ENCODE data around the gene CCZ1B. TPM values are rescaled to one million over a fixed set of nuclear protein-coding genes. Genes with fewer than 3 reads are reported as not detected.
"Not testable (repeated sequence)": the region's sequence is repeated elsewhere in the genome, so short reads cannot be mapped to it uniquely, and the experiment has no call there.

Gene CCZ1B
- total RNA-seq, 2 experiments from 2014 or later, result 73.5 to 84.5 TPM

- Histone ChIP-seq H3K36me3 (ENCODE audit: insufficient read depth, low read length) (no peaks in the 10 kb centered on the region), H3K27ac (ENCODE audit: low read depth in 1 of 2, low read length in 2 of 2) (no peak overlapping the region), H3K27me3 (ENCODE audit: control insufficient read depth in 1 of 2, insufficient read depth in 2 of 2, low read length in 2 of 2) (no peaks in the 10 kb centered on the region), H3K9me3 (ENCODE audit: control insufficient read depth in 1 of 2, insufficient read depth in 1 of 2, low read length in 2 of 2) (no peaks in the 10 kb centered on the region), H3K4me1 (ENCODE audit: insufficient read depth, low read length) (no peaks in the 10 kb centered on the region), H3K4me3 (ENCODE audit: low read length) (no peak overlapping the region)
- peaks cover 37% of the 10 kb centered on the region for H3K27me3 Mint-ChIP-seq
- DNase-seq (no peak), ATAC-seq (ENCODE audit: poor library complexity) (no peak)
- H3K4me3 Mint-ChIP-seq, result no peak overlapping the region
- no peaks in the 10 kb centered on the region for H3K36me3 Mint-ChIP-seq (ENCODE audit: low read depth)
- ChIA-PET POLR2A (no interaction called here), CTCF (no interaction called here)
- H3K9me3 Mint-ChIP-seq, result no peaks in the 10 kb centered on the region
- no peak overlapping the region for H3K27ac Mint-ChIP-seq
- H3K4me1 Mint-ChIP-seq (ENCODE audit: low read depth), result no peaks in the 10 kb centered on the region
- intact Hi-C loops (cut with DNase I, micrococcal nuclease), result loop anchor here in 1 of 2 experiments (5.0 kb wide), 1 partner anchor 106 kb away; no protein-coding TSS in a partner anchor
- no peak for TF ChIP-seq CTCF (IDR thresholded peaks at IDR 0.05)
Observed at GRCh38 chr7:6833636-6834035, 7.6 kb upstream of the CCZ1B start.

DNA sequence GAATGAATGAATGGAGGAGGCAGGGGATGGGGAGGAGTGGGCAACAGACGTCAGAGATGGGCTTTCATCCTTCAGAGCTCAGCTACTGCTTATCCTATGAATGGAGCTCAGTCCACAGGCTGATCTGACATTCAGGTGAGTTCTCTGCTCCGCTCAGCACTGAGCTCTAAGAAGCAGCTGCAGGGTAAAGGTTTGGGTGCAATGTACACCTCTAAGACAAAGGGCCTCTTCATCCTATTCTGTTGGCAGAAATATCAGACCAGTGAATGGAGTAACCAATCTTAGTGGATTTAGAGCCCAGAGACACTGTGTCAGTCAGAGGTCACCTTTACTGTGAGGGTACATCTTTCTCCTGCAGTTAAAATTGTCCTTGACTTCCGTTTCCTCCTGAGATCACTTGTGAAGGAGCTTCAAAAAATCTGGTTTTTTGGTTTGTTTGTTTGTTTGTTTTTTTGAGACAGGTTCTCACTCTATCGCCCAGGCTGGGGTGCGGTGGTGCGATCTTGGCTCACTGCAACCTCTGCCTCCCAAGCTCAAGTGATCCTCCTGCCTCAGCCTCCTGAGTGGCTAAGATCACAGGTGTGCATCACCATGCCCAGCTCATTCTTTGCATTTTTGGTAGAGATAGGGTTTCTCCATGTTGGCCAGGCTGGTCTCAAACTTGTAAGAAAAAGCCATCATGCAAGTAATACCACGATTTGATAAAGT lies 5.1 kb upstream of the CCZ1B start:
- no peaks in the 10 kb centered on the region for H3K9me3 Mint-ChIP-seq
- ChIA-PET CTCF (no interaction called here), POLR2A (interaction anchor here (0.6 kb wide), 1 partner anchor 729 kb away, joined by 3 read pairs; no protein-coding TSS in a partner anchor)
- Histone ChIP-seq H3K27ac (ENCODE audit: low read depth in 1 of 2, low read length in 2 of 2) (no peak overlapping the region), H3K4me1 (ENCODE audit: insufficient read depth, low read length) (peaks cover 4% of the 10 kb centered on the region), H3K36me3 (ENCODE audit: insufficient read depth, low read length) (no peaks in the 10 kb centered on the region), H3K9me3 (ENCODE audit: control insufficient read depth in 1 of 2, insufficient read depth in 1 of 2, low read length in 2 of 2) (no peaks in the 10 kb centered on the region), H3K27me3 (ENCODE audit: control insufficient read depth in 1 of 2, insufficient read depth in 2 of 2, low read length in 2 of 2) (no peaks in the 10 kb centered on the region), H3K4me3 (ENCODE audit: low read length) (no peak overlapping the region)
- no peaks in the 10 kb centered on the region for H3K4me1 Mint-ChIP-seq (ENCODE audit: low read depth)
- TF ChIP-seq CTCF (IDR thresholded peaks at IDR 0.05), result no peak
- no peak overlapping the region for H3K27ac Mint-ChIP-seq
- H3K4me3 Mint-ChIP-seq, result no peak overlapping the region
- ATAC-seq (ENCODE audit: poor library complexity) (no peak), DNase-seq (no peak)
- no peaks in the 10 kb centered on the region for H3K36me3 Mint-ChIP-seq (ENCODE audit: low read depth)
- intact Hi-C loops (cut with DNase I, micrococcal nuclease), result loop anchor here in 1 of 2 experiments (5.0 kb wide), 1 partner anchor 104 kb away; no protein-coding TSS in a partner anchor
- H3K27me3 Mint-ChIP-seq, result peaks cover 29% of the 10 kb centered on the region

GRCh38 chr7:6830026-6830425 lies 4.0 kb upstream of the CCZ1B start:
- H3K27me3 ChIP-seq (ENCODE audit: control insufficient read depth in 1 of 2, insufficient read depth in 2 of 2, low read length in 2 of 2); H3K36me3 ChIP-seq (ENCODE audit: insufficient read depth, low read length); ATAC-seq (ENCODE audit: poor library complexity); DNase-seq; CTCF ChIA-PET; H3K9me3 Mint-ChIP-seq; H3K4me3 Mint-ChIP-seq; H3K36me3 Mint-ChIP-seq (ENCODE audit: low read depth); H3K27ac Mint-ChIP-seq; POLR2A ChIA-PET; H3K4me3 ChIP-seq (ENCODE audit: low read length); H3K4me1 ChIP-seq (ENCODE audit: insufficient read depth, low read length); H3K9me3 ChIP-seq (ENCODE audit: control insufficient read depth in 1 of 2, insufficient read depth in 1 of 2, low read length in 2 of 2); H3K27ac ChIP-seq (ENCODE audit: low read depth in 1 of 2, low read length in 2 of 2); H3K4me1 Mint-ChIP-seq (ENCODE audit: low read depth): not testable (repeated sequence)
- H3K27me3 Mint-ChIP-seq, result peaks cover 18% of the 10 kb centered on the region
- intact Hi-C loops (cut with DNase I, micrococcal nuclease), result loop anchor here in 1 of 2 experiments (5.0 kb wide), 1 partner anchor 103 kb away; no protein-coding TSS in a partner anchor

GRCh38 chr7:6829616-6830015 lies 3.5 kb upstream of the CCZ1B start:
- H3K27me3 ChIP-seq (ENCODE audit: control insufficient read depth in 1 of 2, insufficient read depth in 2 of 2, low read length in 2 of 2); H3K9me3 Mint-ChIP-seq; H3K27ac Mint-ChIP-seq; H3K36me3 ChIP-seq (ENCODE audit: insufficient read depth, low read length); H3K9me3 ChIP-seq (ENCODE audit: control insufficient read depth in 1 of 2, insufficient read depth in 1 of 2, low read length in 2 of 2); ATAC-seq (ENCODE audit: poor library complexity); DNase-seq; H3K4me1 ChIP-seq (ENCODE audit: insufficient read depth, low read length); H3K4me1 Mint-ChIP-seq (ENCODE audit: low read depth); H3K4me3 Mint-ChIP-seq; H3K27ac ChIP-seq (ENCODE audit: low read depth in 1 of 2, low read length in 2 of 2); POLR2A ChIA-PET; H3K4me3 ChIP-seq (ENCODE audit: low read length); CTCF ChIA-PET; H3K36me3 Mint-ChIP-seq (ENCODE audit: low read depth): not testable (repeated sequence)
- H3K27me3 Mint-ChIP-seq, result peaks cover 15% of the 10 kb centered on the region
- intact Hi-C loops (cut with DNase I, micrococcal nuclease), result loop anchor here in 1 of 2 experiments (5.0 kb wide), 1 partner anchor 102 kb away; no protein-coding TSS in a partner anchor

DNA sequence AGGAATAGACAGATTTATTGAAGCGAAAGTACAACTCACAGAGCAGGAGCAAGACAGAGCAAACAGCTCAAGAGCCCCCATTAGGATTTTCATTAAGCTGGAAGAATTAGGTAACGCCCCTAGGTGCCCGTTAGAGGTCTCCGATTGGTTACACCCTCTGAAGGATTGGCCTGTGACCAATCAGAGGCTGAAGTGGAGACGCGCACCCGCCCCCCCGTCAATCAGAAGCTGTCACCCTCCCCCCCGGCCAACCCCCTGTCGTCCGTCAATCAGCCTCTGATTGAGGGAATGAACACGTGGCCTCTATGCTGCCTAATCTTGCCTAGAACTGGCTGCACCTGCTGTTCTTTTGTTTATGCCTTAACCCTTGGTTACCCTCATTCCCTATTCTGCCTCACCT lies 1.1 kb upstream of the CCZ1B start:
- intact Hi-C loops (cut with DNase I, micrococcal nuclease); H3K36me3 Mint-ChIP-seq (ENCODE audit: low read depth); H3K27me3 Mint-ChIP-seq; H3K27ac Mint-ChIP-seq; H3K27me3 ChIP-seq (ENCODE audit: control insufficient read depth in 1 of 2, insufficient read depth in 2 of 2, low read length in 2 of 2); H3K4me3 ChIP-seq (ENCODE audit: low read length); POLR2A ChIA-PET; ATAC-seq (ENCODE audit: poor library complexity); H3K4me1 Mint-ChIP-seq (ENCODE audit: low read depth); H3K9me3 ChIP-seq (ENCODE audit: control insufficient read depth in 1 of 2, insufficient read depth in 1 of 2, low read length in 2 of 2); H3K36me3 ChIP-seq (ENCODE audit: insufficient read depth, low read length); CTCF ChIA-PET; H3K9me3 Mint-ChIP-seq; DNase-seq; H3K27ac ChIP-seq (ENCODE audit: low read depth in 1 of 2, low read length in 2 of 2); H3K4me1 ChIP-seq (ENCODE audit: insufficient read depth, low read length): not testable (repeated sequence)
- peak overlapping the region; percentile 76 for H3K4me3 Mint-ChIP-seq

Data from CD4-positive, alpha-beta T cell (primary cell).